GM18519 (cell line): ENCODE measurements around the gene DSP.

Source experiments
- ATAC-seq: cut with Tn5 transposase; IDR thresholded peaks from one replicate; pipeline ENCODE4 v1.9.1; 2021; ENCODE audit warnings: mild to moderate bottlenecking, moderate library complexity; ENCODE audit not compliant: unreplicated experiment, low FRiP score

Gene DSP, protein sequence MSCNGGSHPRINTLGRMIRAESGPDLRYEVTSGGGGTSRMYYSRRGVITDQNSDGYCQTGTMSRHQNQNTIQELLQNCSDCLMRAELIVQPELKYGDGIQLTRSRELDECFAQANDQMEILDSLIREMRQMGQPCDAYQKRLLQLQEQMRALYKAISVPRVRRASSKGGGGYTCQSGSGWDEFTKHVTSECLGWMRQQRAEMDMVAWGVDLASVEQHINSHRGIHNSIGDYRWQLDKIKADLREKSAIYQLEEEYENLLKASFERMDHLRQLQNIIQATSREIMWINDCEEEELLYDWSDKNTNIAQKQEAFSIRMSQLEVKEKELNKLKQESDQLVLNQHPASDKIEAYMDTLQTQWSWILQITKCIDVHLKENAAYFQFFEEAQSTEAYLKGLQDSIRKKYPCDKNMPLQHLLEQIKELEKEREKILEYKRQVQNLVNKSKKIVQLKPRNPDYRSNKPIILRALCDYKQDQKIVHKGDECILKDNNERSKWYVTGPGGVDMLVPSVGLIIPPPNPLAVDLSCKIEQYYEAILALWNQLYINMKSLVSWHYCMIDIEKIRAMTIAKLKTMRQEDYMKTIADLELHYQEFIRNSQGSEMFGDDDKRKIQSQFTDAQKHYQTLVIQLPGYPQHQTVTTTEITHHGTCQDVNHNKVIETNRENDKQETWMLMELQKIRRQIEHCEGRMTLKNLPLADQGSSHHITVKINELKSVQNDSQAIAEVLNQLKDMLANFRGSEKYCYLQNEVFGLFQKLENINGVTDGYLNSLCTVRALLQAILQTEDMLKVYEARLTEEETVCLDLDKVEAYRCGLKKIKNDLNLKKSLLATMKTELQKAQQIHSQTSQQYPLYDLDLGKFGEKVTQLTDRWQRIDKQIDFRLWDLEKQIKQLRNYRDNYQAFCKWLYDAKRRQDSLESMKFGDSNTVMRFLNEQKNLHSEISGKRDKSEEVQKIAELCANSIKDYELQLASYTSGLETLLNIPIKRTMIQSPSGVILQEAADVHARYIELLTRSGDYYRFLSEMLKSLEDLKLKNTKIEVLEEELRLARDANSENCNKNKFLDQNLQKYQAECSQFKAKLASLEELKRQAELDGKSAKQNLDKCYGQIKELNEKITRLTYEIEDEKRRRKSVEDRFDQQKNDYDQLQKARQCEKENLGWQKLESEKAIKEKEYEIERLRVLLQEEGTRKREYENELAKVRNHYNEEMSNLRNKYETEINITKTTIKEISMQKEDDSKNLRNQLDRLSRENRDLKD (N-terminal part only)

DNA sequence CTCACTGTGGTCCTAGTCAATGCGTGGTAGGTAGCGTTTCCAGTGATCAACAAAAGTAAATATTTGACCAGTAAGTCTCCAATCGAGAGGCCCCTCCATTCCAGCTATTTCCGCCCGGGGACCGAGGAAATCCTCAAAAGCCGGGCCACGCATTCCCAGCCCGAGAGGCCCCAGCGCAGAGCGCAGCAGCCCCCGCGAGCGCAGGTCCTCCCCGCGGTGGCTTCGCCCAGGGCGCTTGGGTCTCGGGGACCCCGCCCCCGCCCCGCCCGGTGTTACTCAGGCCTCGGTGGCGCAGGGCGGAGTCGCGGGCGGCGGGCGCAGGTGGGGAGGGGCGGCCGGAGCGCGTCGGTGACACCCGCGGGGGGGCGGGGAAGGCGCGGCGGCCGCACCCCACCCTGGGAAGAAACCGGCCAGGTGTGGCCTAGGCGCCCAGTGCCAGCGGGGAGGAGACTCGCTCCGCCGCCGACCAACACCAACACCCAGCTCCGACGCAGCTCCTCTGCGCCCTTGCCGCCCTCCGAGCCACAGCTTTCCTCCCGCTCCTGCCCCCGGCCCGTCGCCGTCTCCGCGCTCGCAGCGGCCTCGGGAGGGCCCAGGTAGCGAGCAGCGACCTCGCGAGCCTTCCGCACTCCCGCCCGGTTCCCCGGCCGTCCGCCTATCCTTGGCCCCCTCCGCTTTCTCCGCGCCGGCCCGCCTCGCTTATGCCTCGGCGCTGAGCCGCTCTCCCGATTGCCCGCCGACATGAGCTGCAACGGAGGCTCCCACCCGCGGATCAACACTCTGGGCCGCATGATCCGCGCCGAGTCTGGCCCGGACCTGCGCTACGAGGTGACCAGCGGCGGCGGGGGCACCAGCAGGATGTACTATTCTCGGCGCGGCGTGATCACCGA is at the start of gene DSP:
Gene DSP (plus strand): TSS at position 497 of the 890 bp plus-strand sequence. CDS start 245 bp downstream, at position 742.
- ATAC-seq, result no peak

GRCh38 chr6:7493866-7494265 is 47.6 kb upstream of the DSP start:
- no peak for ATAC-seq

- no peak for ATAC-seq
These were observed 46.8 kb upstream of the DSP start for GRCh38 chr6:7494638-7495037.

- ATAC-seq, result no peak
These were observed 45.1 kb upstream of the DSP start for GRCh38 chr6:7496266-7496875.

GRCh38 chr6:7500752-7501282 is 40.7 kb upstream of the DSP start:
- no peak for ATAC-seq

GRCh38 chr6:7502743-7503142 is 38.7 kb upstream of the DSP start:
- no peak for ATAC-seq

DNA sequence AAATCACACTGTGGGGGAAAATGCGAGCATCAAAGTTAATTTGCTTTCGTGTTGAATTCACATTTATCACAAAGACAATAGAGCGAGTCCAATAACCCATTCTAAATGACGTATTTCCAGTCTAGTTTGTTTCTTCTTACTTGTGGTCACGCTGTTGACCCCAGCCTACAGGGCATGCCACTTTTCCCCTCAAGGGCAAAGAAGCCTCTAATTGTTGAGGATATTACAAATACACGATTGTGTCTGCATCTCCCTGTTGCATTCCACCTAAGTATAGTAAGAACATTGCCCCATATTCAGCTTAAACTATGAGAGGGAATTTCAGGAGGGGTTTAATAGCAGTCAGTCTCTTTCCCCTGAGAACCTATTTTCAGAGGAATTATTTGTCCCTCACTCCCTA is 37.4 kb upstream of the DSP start:
- no peak for ATAC-seq

DNA sequence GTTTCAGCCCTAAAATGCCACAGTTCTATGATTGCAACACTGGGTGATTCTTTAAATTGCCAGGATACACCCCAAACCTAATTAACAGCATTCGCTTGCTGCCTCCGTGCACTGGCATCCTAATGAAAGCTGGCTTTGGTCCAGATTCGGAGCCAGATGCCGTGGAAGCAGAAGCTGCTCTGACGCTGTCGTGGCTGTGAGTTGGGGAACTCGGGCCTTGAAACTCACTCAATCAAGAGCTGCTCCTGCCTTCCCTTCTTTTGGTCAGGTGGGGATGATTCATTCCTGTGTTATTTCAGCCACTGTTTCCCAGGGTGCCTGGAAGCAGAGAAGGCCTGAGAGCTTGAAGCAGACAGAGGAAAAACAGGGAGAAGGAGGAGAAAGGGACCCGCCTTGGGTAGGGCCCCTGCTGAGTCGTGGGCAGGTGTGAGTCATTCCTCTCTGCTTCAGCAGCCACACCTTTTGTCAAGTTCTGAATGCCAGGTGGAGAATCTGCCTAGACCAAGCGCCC is 36.2 kb upstream of the DSP start:
- ATAC-seq, result no peak

DNA sequence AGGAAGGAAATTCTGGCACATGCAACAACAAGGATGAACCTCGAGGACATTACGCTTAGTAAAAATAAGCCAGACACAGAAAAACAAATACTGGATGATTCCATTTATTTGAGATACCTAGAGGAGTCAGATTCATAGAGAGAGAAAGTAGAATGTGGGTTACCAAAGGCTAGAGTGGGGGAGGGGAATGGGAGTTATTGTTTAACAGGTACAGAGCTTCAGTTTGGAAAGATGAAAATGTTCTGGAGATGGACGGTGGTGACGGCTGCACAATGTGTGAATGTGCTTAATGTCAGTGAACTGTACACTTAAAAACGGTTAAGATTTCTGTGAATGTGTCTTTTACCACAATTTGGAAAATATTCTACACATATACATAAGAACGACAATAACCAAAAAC is 33.9 kb upstream of the DSP start:
- ATAC-seq, result no peak

DNA sequence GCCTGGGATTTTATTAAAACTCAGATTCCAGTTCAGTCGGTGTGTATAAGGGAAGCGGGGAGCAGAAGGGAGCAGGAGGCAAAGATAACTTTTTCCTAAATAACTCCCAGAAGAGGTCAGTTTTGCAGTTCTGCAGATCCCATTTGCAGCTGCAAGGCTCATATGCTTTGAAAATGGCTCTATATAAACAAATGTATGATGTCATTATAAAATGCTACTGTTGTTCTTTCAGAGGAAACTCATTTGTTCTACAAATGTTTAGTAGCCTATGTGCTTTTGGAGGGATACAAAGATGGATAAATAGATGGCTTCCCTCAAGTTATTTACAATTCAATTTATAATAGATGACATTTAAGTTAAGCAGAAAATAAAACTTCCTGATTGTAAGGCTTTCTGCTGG is 29.2 kb upstream of the DSP start:
- ATAC-seq, result no peak

- no peak for ATAC-seq
These were observed 27.9 kb upstream of the DSP start for GRCh38 chr6:7513529-7513928.

- no peak for ATAC-seq
These were observed 26.1 kb upstream of the DSP start for GRCh38 chr6:7515363-7515762.

- ATAC-seq, result no peak
These were observed 22.6 kb upstream of the DSP start for GRCh38 chr6:7518877-7519276.

DNA sequence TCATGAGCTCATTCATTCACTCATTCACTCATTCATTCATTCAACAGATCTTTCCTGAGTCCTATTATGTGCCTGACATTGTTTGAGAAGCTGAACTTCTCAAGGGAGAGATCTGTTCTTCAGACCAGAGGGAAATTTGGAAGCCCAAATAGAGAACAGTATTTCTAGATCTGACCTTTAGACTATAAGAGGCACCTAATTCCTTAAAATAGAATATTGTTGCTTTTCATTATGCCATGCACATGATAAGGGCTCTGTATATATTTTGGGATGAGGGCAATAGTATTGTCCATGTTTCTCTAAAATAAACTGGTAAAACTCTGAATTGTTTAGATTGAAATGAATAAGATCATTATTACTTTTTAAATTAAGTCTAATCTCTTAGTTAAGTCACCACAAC is 18.6 kb upstream of the DSP start:
- no peak for ATAC-seq

- ATAC-seq, result no peak
These were observed 17.5 kb upstream of the DSP start for GRCh38 chr6:7523922-7524321.

DNA sequence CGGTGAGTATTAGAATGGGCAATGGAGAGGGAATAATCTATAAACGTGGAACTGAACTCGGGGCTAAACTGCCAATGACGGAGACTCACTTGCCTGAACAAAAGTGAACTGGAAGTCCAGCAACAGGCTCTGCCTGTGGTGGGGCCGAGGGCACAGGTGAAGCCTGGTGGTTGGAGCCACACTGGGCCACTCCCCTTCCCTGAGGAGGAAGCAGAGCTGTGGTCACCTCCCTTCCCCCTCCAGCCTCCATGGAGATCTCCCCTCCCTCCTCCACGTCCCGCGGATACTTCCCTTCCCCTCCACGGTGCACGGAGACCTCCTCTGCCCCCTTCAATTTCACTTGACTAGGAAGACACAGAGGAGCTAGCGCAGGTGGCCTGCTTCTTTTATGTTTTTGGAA is 14.7 kb upstream of the DSP start:
- ATAC-seq, result no peak

DNA sequence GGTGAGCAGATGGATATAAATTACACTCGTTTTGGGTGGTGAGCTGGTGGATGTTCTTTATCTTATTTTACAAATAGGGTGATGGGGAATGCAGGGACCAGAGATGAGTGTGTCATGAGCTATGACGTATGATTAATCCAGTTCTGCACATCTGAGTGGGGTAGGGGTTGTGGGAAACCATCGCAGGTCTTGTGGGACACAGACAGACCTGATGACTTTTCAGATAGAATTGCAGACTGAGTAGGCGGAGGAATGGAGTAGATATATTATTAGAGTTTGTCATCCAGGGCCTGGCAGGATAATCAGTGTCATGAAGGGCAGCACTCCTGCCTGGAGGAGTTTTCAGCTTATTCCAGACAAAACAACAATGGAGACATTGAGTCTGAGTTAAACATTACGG is 12.9 kb upstream of the DSP start:
- ATAC-seq, result no peak

GRCh38 chr6:7529141-7529540 is 12.3 kb upstream of the DSP start:
- ATAC-seq, result no peak

DNA sequence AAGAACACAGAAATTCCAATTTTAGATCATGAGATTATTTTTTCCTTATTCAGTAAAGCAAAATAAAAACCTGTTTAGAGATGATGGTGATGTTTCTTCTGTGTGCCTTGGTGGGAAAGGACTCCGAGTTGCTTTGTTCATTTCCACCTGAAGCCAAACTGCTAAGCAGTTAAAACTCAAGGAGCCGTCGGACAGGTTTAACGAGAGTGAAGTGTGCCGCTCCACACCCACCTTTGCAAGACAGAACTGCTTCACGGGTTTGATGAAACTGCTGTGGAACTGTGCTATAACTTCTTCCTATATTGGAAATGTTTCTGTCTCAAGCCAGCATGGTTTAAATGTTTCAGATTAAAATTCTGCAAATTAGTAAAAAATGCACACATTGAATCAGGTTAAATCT is 9.2 kb upstream of the DSP start:
- no peak for ATAC-seq
